ENCODE data around the gene MAPK1IP1L.
A peak's percentile ranks its signal among the peaks of the same experiment; 100 is the strongest.
"Not testable (repeated sequence)": the region's sequence is repeated elsewhere in the genome, so short reads cannot be mapped to it uniquely, and the experiment has no call there.

The MAPK1IP1L gene

GRCh38 chr14:55070981-55071411 is 19.5 kb downstream of the MAPK1IP1L start:
- no peaks in the 10 kb centered on the region for H3K9me3 Mint-ChIP-seq
- peaks cover 16% of the 10 kb centered on the region for H3K36me3 Mint-ChIP-seq (ENCODE audit: low read depth)
- H3K27me3 Mint-ChIP-seq: no peaks in the 10 kb centered on the region
- peak overlapping the region; percentile 1 for H3K4me3 Mint-ChIP-seq
- DNase-seq: no peak
- H3K4me1 Mint-ChIP-seq: peaks cover 36% of the 10 kb centered on the region
- ATAC-seq: no peak
- H3K27ac Mint-ChIP-seq: peak overlapping the region; percentile 83

- DNase-seq: peak; percentile 15
Measured at GRCh38 chr14:55071870-55072640, 20.6 kb downstream of the MAPK1IP1L start.

GRCh38 chr14:55073856-55074255 is 22.4 kb downstream of the MAPK1IP1L start:
- no peak overlapping the region for H3K27ac Mint-ChIP-seq
- no peaks in the 10 kb centered on the region for H3K9me3 Mint-ChIP-seq
- peaks cover 36% of the 10 kb centered on the region for H3K4me1 Mint-ChIP-seq
- H3K27me3 Mint-ChIP-seq: no peaks in the 10 kb centered on the region
- peaks cover 3% of the 10 kb centered on the region for H3K36me3 Mint-ChIP-seq (ENCODE audit: low read depth)
- DNase-seq (no peak), ATAC-seq (no peak)
- no peak overlapping the region for H3K4me3 Mint-ChIP-seq

More at GRCh38 chr14:55071870-55072640, 20.6 kb downstream of the MAPK1IP1L start:
- H3K27ac Mint-ChIP-seq: peak overlapping the region; percentile 80
- H3K27me3 Mint-ChIP-seq: no peaks in the 10 kb centered on the region
- peaks cover 9% of the 10 kb centered on the region for H3K36me3 Mint-ChIP-seq (ENCODE audit: low read depth)
- peaks cover 36% of the 10 kb centered on the region for H3K4me1 Mint-ChIP-seq
- H3K9me3 Mint-ChIP-seq: no peaks in the 10 kb centered on the region
- peak; percentile 96 for ATAC-seq
- peak overlapping the region; percentile 15 for H3K4me3 Mint-ChIP-seq

GRCh38 chr14:55074662-55075061 is 23.2 kb downstream of the MAPK1IP1L start:
- DNase-seq: no peak
- Mint-ChIP-seq H3K27ac (no peak overlapping the region), H3K4me3 (peak overlapping the region; percentile 33), H3K36me3 (ENCODE audit: low read depth) (peaks cover 2% of the 10 kb centered on the region), H3K27me3 (no peaks in the 10 kb centered on the region), H3K9me3 (no peaks in the 10 kb centered on the region), H3K4me1 (peaks cover 36% of the 10 kb centered on the region)
- ATAC-seq: no peak

- H3K4me1 Mint-ChIP-seq: peaks cover 35% of the 10 kb centered on the region
- no peaks in the 10 kb centered on the region for H3K27me3 Mint-ChIP-seq
- no peak overlapping the region for H3K27ac Mint-ChIP-seq
Measured at GRCh38 chr14:55075628-55076175, 24.3 kb downstream of the MAPK1IP1L start.

GRCh38 chr14:55077170-55078151 is 26.0 kb downstream of the MAPK1IP1L start:
- no peak overlapping the region for H3K27ac Mint-ChIP-seq
- H3K36me3 Mint-ChIP-seq (ENCODE audit: low read depth): no peaks in the 10 kb centered on the region
- H3K4me3 Mint-ChIP-seq: no peak overlapping the region
- H3K9me3 Mint-ChIP-seq: no peaks in the 10 kb centered on the region
- H3K27me3 Mint-ChIP-seq: no peaks in the 10 kb centered on the region
- peaks cover 17% of the 10 kb centered on the region for H3K4me1 Mint-ChIP-seq
- peak; percentile 66 for ATAC-seq
- DNase-seq: no peak

More at GRCh38 chr14:55075628-55076175, 24.3 kb downstream of the MAPK1IP1L start:
- Mint-ChIP-seq H3K4me3 (no peak overlapping the region), H3K9me3 (no peaks in the 10 kb centered on the region), H3K36me3 (ENCODE audit: low read depth) (no peaks in the 10 kb centered on the region)
- ATAC-seq (no peak), DNase-seq (no peak)

GRCh38 chr14:55079961-55080360 is 28.5 kb downstream of the MAPK1IP1L start:
- H3K4me1 Mint-ChIP-seq; H3K27me3 Mint-ChIP-seq; H3K36me3 Mint-ChIP-seq (ENCODE audit: low read depth); H3K4me3 Mint-ChIP-seq; ATAC-seq; H3K27ac Mint-ChIP-seq; H3K9me3 Mint-ChIP-seq; DNase-seq: not testable (repeated sequence)

- ATAC-seq: no peak
- no peaks in the 10 kb centered on the region for H3K27me3 Mint-ChIP-seq
- no peak overlapping the region for H3K4me3 Mint-ChIP-seq
- no peaks in the 10 kb centered on the region for H3K36me3 Mint-ChIP-seq (ENCODE audit: low read depth)
- no peak for DNase-seq
- peaks cover 2% of the 10 kb centered on the region for H3K4me1 Mint-ChIP-seq
- H3K27ac Mint-ChIP-seq: no peak overlapping the region
- no peaks in the 10 kb centered on the region for H3K9me3 Mint-ChIP-seq
Measured at GRCh38 chr14:55084401-55085059, 33.1 kb downstream of the MAPK1IP1L start.

- DNase-seq: no peak
Measured at GRCh38 chr14:55085060-55085660, 33.7 kb downstream of the MAPK1IP1L start.

GRCh38 chr14:55086938-55087337 is 35.5 kb downstream of the MAPK1IP1L start:
- ATAC-seq: no peak
- no peak overlapping the region for H3K4me3 Mint-ChIP-seq
- H3K9me3 Mint-ChIP-seq: no peaks in the 10 kb centered on the region
- H3K36me3 Mint-ChIP-seq (ENCODE audit: low read depth): no peaks in the 10 kb centered on the region
- H3K4me1 Mint-ChIP-seq: peaks cover 3% of the 10 kb centered on the region
- H3K27me3 Mint-ChIP-seq: no peaks in the 10 kb centered on the region
- H3K27ac Mint-ChIP-seq: no peak overlapping the region
- no peak for DNase-seq

More at GRCh38 chr14:55085060-55085660, 33.7 kb downstream of the MAPK1IP1L start:
- H3K4me3 Mint-ChIP-seq: no peak overlapping the region
- H3K27ac Mint-ChIP-seq: no peak overlapping the region
- H3K36me3 Mint-ChIP-seq (ENCODE audit: low read depth): no peaks in the 10 kb centered on the region
- no peaks in the 10 kb centered on the region for H3K9me3 Mint-ChIP-seq
- peaks cover 3% of the 10 kb centered on the region for H3K4me1 Mint-ChIP-seq
- no peaks in the 10 kb centered on the region for H3K27me3 Mint-ChIP-seq
- ATAC-seq: no peak

- DNase-seq: no peak
- Mint-ChIP-seq H3K27me3 (no peaks in the 10 kb centered on the region), H3K27ac (no peak overlapping the region), H3K4me3 (no peak overlapping the region), H3K36me3 (ENCODE audit: low read depth) (no peaks in the 10 kb centered on the region), H3K9me3 (no peaks in the 10 kb centered on the region), H3K4me1 (peaks cover 3% of the 10 kb centered on the region)
- ATAC-seq: no peak
Measured at GRCh38 chr14:55088356-55088755, 36.9 kb downstream of the MAPK1IP1L start.

GRCh38 chr14:55092341-55092740 is 40.9 kb downstream of the MAPK1IP1L start:
- Mint-ChIP-seq H3K9me3 (no peaks in the 10 kb centered on the region), H3K27ac (no peak overlapping the region), H3K36me3 (ENCODE audit: low read depth) (no peaks in the 10 kb centered on the region), H3K27me3 (no peaks in the 10 kb centered on the region), H3K4me3 (no peak overlapping the region), H3K4me1 (peaks cover 7% of the 10 kb centered on the region)
- ATAC-seq: no peak
- DNase-seq: no peak

GRCh38 chr14:55094292-55095157 is 43.1 kb downstream of the MAPK1IP1L start:
- DNase-seq (no peak), ATAC-seq (no peak)
- Mint-ChIP-seq H3K27ac (no peak overlapping the region), H3K9me3 (no peaks in the 10 kb centered on the region), H3K4me3 (no peak overlapping the region), H3K27me3 (no peaks in the 10 kb centered on the region), H3K4me1 (peaks cover 22% of the 10 kb centered on the region), H3K36me3 (ENCODE audit: low read depth) (no peaks in the 10 kb centered on the region)
